Epithelial cell of esophagus (primary cell): ENCODE results near the gene TPRKB.
"Not testable (repeated sequence)": the region's sequence is repeated elsewhere in the genome, so short reads cannot be mapped to it uniquely, and the experiment has no call there.

ENCODE experiments used
- DNase-seq: peaks from one replicate; pipeline ENCODE4 v3.0.0; 2010; ENCODE audit warnings: low read depth
- H3K4me3 ChIP-seq: 2 replicates; pipeline ENCODE4 v1.5.1; 2011; ENCODE audit warnings: mild to moderate bottlenecking, low read length, control low read depth
- TF ChIP-seq, protein P1 (sequence below): IDR thresholded peaks from 2 replicates; pipeline ENCODE4 v1.5.1; 2011; ENCODE audit warnings: low read depth, mild to moderate bottlenecking, low read length, control low read depth, inconsistent platforms; ENCODE audit not compliant: insufficient read depth; ENCODE audit errors: missing control alignments

TPRKB gene

DNA sequence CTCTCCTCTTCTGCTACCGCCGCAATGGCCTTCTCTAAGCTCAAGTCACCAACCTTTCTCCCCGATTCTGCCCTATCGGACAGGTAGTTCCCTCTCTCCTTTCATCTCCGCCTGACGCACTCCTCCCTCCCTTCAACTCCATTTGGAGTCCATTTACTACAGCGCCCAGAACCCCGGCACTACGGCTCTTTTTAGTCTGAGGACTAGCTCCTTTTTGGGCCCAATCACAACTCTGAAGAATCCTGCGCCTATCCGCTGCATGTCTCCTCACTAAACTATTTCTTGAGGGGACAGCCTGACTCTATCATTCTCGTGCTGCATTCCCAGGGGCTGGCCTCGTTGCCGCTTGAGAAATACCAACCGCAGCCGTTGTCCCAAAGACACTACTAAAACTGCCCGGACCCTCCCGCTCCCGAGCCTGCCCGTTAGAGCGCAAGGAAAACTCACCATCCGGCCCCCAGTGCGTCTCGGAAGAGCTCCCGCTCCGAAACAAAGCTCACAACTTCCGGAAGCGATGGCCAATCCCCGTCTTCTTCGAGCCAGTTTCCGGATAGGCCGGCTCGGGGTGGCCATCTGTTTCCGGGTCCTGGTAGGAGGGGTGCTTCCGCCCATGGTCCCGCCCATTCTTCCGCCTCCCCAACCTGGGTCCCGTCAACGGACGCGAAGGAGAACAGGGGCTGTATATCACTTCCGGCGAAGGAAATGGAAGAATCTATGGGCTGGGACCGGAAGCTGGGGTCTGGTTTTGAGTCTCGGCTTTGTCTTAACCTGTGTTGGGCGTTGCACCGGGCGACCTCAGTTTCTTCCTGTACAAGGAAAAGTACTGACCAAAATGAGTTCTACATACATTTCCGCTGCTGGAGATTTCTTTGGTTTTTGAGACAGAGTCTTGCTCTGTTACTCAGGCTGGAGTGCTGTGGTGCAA is at the start of gene TPRKB:
Gene TPRKB, minus strand, starts transcription at position 491 of the 925 bp plus-strand sequence. CDS start 2,776 bp downstream, outside the sequence.
- H3K4me3 ChIP-seq = peak within 1 kb of the TSS; percentile 98
- peak; percentile 97 for DNase-seq
- TF ChIP-seq, protein P1, sequence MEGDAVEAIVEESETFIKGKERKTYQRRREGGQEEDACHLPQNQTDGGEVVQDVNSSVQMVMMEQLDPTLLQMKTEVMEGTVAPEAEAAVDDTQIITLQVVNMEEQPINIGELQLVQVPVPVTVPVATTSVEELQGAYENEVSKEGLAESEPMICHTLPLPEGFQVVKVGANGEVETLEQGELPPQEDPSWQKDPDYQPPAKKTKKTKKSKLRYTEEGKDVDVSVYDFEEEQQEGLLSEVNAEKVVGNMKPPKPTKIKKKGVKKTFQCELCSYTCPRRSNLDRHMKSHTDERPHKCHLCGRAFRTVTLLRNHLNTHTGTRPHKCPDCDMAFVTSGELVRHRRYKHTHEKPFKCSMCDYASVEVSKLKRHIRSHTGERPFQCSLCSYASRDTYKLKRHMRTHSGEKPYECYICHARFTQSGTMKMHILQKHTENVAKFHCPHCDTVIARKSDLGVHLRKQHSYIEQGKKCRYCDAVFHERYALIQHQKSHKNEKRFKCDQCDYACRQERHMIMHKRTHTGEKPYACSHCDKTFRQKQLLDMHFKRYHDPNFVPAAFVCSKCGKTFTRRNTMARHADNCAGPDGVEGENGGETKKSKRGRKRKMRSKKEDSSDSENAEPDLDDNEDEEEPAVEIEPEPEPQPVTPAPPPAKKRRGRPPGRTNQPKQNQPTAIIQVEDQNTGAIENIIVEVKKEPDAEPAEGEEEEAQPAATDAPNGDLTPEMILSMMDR = no peak

DNA sequence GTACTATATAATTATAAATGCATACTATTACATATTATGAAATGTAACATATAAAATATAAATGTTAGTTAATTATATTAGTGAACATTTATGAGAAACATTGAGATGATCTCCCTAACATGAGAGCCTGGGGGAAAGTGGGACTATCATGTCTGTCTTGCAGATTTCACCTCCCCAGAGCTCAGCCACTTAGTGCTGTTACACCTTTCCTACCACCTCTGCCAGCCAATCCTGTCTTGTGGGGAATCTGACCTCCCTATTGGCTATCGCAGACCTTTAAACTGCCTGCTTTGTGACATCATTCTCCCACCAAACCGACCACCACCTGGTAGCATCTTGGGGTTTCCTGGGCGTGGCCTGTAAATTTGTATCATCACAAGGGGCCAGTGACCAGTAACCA is 46.7 kb upstream of the TPRKB start, which contains the start of gene C2orf78:
Gene C2orf78, plus strand, starts transcription at position 301 of the 400 bp plus-strand sequence. CDS start 127 bp downstream, outside the sequence.
- DNase-seq, H3K4me3 ChIP-seq: not testable (repeated sequence)

GRCh38 chr2:73783402-73783801 is 46.3 kb upstream of the TPRKB start:
- DNase-seq = peak; percentile 42

DNA sequence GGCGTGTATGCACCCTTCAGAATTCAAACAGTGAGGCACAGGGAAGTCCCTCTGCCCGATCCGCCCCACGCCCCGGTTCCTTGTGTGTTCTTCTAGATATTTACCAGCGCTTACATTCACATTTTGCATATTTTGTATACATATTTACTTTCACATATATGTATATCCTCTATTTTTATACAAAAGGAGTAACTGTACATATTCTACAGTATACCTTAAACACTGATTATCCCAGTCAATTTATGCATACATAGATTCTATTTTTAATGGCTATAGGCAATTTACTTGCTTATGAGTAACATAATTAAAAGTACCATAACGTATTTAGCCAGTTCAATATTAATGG is 43.1 kb upstream of the TPRKB start:
- no peak for DNase-seq
- H3K4me3 ChIP-seq = peak overlapping the region; percentile 99
- TF ChIP-seq, protein P1 = no peak

More at GRCh38 chr2:73783402-73783801, 46.3 kb upstream of the TPRKB start:
- not testable (repeated sequence) for H3K4me3 ChIP-seq

- TF ChIP-seq, protein P1 = peak; percentile 95
- peak; percentile 96 for DNase-seq
- peak within 1 kb of the TSS; percentile 99 for H3K4me3 ChIP-seq
Measured at GRCh38 chr2:73779467-73780236, 42.5 kb upstream of the TPRKB start, which contains the start of gene DUSP11. Gene DUSP11, minus strand, starts transcription at chr2:73780103. Its CDS starts 129 bp downstream, at chr2:73779974.

DNA sequence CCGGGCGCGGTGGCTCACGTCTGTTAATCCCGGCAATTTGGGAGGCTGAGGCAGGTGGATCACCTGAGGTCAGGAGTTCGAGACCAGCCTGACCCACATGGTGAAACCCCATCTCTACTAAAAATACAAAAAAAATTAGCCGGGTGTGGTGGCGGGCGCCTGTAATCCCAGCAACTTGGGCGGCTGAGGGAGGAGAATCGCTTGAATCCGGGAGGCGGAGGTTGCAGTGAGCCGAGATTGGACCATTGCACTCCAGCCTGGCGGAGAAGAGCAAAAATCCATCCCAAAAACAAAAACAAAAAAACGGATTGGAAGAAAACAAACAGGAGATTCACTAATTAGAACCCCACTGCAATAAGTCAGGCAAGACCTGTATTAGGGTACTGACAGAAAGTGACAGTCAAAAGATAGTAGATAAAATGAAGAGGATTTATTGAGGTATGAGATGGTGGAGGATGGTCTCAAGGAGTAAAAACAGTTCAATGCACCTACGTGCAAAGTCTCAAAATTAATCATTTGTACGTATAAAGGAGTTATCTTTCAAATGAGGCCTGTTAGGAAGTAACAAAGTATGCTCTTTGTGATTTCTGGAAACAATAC is 41.8 kb upstream of the TPRKB start:
- not testable (repeated sequence) for DNase-seq
- peak overlapping the region; percentile 99 for H3K4me3 ChIP-seq

- peak overlapping the region; percentile 21 for H3K4me3 ChIP-seq
- DNase-seq = peak; percentile 98
- TF ChIP-seq, protein P1 = no peak
Measured at GRCh38 chr2:73776869-73777519, 39.8 kb upstream of the TPRKB start.

DNA sequence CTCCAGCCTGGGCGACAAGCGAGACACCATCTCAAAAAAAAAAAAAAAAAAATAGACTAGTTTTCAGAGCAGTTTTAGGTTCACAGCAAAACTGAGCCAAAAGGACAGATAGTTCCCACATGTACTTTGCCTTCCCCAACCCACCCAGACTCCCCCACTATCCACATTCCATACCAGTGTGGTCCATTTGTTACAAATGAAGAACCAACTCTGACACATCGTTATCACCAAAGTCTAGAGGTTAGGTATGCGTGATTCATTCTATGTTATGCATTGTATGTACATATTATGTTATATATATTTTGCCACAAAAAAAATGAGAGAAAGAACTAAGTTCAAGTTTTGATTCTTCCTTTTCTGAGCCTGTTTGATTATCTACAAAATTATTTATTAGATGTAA is 39.2 kb upstream of the TPRKB start:
- peak; percentile 80 for DNase-seq
- TF ChIP-seq, protein P1 = no peak
- H3K4me3 ChIP-seq = peak overlapping the region; percentile 21
